Neural cell (in vitro differentiated cells): ENCODE data around the gene CREBRF. TPM values are rescaled to one million over a fixed set of nuclear protein-coding genes. Genes with fewer than 3 reads are reported as not detected.

Experiments
- H2AFZ ChIP-seq: fragments of 200-600, 300-800 bp; sonication (generic), shearing (Covaris generic); 2 replicates; pipeline ENCODE4 v1.6.0; 2014; ENCODE audit warnings: low read depth, mild to moderate bottlenecking, antibody characterized with exemption, low read length, moderate library complexity
- H3F3A ChIP-seq: fragments of 200-600 bp; shearing (Covaris generic); 2 replicates; pipeline ENCODE4 v1.6.1; 2016; ENCODE audit warnings: mild to moderate bottlenecking, moderate library complexity, mixed read lengths, antibody characterized with exemption, low read length; ENCODE audit not compliant: insufficient read depth, poor library complexity, severe bottlenecking
- H3K27ac ChIP-seq: fragments of 200-600, 300-800 bp; sonication (generic), shearing (Covaris generic); 2 replicates; pipeline ENCODE4 v1.5.1; 2014; ENCODE audit warnings: mild to moderate bottlenecking, low read length, moderate library complexity
- H3K27me3 ChIP-seq: fragments of 300-800, 200-600 bp; sonication (generic), shearing (Covaris generic); 2 replicates; pipeline ENCODE4 v1.6.0; 2014; ENCODE audit warnings: mild to moderate bottlenecking, low read depth, low read length, moderate library complexity; ENCODE audit not compliant: insufficient read depth
- H3K36me3 ChIP-seq: fragments of 300-800, 200-600 bp; sonication (generic), shearing (Covaris generic); 2 replicates; pipeline ENCODE4 v1.5.1; 2014; ENCODE audit warnings: mild to moderate bottlenecking, antibody characterized with exemption, low read length, moderate library complexity; ENCODE audit not compliant: insufficient read depth
- H3K4me2 ChIP-seq: fragments of 300-800, 200-600 bp; sonication (generic), shearing (Covaris generic); 2 replicates; pipeline ENCODE4 v1.6.0; 2014; ENCODE audit warnings: mild to moderate bottlenecking, low read length
- H3K4me3 ChIP-seq: fragments of 300-800, 200-600 bp; sonication (generic), shearing (Covaris generic); 2 replicates; pipeline ENCODE4 v1.5.1; 2014; ENCODE audit warnings: mild to moderate bottlenecking, low read length, moderate library complexity
- H3K79me2 ChIP-seq: fragments of 200-600 bp; shearing (Covaris generic); replicated peaks from 2 replicates; pipeline ENCODE4 v1.6.0; 2014; ENCODE audit warnings: mild to moderate bottlenecking, low read length, moderate library complexity; ENCODE audit not compliant: insufficient read depth
- H3K9ac ChIP-seq: fragments of 300-800, 200-600 bp; sonication (generic), shearing (Covaris generic); 2 replicates; pipeline ENCODE4 v1.6.1; 2016; ENCODE audit warnings: mild to moderate bottlenecking, low read length, mixed read lengths
- H3K9me2 ChIP-seq: fragments of 200-600 bp; shearing (Covaris generic); 2 replicates; pipeline ENCODE4 v1.6.1; 2016; ENCODE audit warnings: mild to moderate bottlenecking, low read length, mixed read lengths; ENCODE audit not compliant: insufficient read depth
- H3K9me3 ChIP-seq: fragments of 200-600, 300-800 bp; sonication (generic), shearing (Covaris generic); 2 replicates; pipeline ENCODE4 v1.6.1; 2016; ENCODE audit warnings: mild to moderate bottlenecking, mixed run types, low read length, moderate library complexity, mixed read lengths
- H4K20me1 ChIP-seq: fragments of 200-600 bp; shearing (Covaris generic); 2 replicates; pipeline ENCODE4 v1.6.1; 2016; ENCODE audit warnings: mild to moderate bottlenecking, mixed run types; ENCODE audit not compliant: insufficient read depth
- EP300 ChIP-seq: fragments of 450-650 bp; conservative IDR thresholded peaks from 2 replicates; pipeline ENCODE4 v1.6.1; 2014; ENCODE audit warnings: antibody characterized with exemption, mild to moderate bottlenecking, moderate library complexity; ENCODE audit not compliant: poor library complexity, severe bottlenecking
- EZH2 ChIP-seq: fragments of 200-600, 300-800 bp; shearing (Covaris generic), sonication (generic); IDR thresholded peaks from 2 replicates; pipeline ENCODE4 v1.6.1; 2014; ENCODE audit warnings: antibody characterized with exemption, low read length, borderline replicate concordance, mild to moderate bottlenecking; ENCODE audit not compliant: insufficient read depth, poor library complexity, severe bottlenecking
- MXI1 ChIP-seq: fragments of 450-650 bp; conservative IDR thresholded peaks from 2 replicates; pipeline ENCODE4 v1.6.1; 2014; ENCODE audit warnings: antibody characterized with exemption, mild to moderate bottlenecking; ENCODE audit not compliant: poor library complexity, severe bottlenecking
- POLR2AphosphoS5 ChIP-seq: IDR thresholded peaks from 2 replicates; pipeline ENCODE4 v1.6.1; 2012
- RAD21 ChIP-seq: fragments of 450-650 bp; conservative IDR thresholded peaks from 2 replicates; pipeline ENCODE4 v1.6.1; 2014; ENCODE audit warnings: antibody characterized with exemption, mild to moderate bottlenecking, moderate library complexity
- SMC3 ChIP-seq: fragments of 450-650 bp; conservative IDR thresholded peaks from 2 replicates; pipeline ENCODE4 v1.6.1; 2014; ENCODE audit warnings: antibody characterized with exemption, mild to moderate bottlenecking, moderate library complexity; ENCODE audit not compliant: poor library complexity
- TAF1 ChIP-seq: IDR thresholded peaks from 2 replicates; pipeline ENCODE4 v1.6.1; 2012; ENCODE audit warnings: low read depth
- polyA plus RNA-seq: library from polyadenylated mRNA; depleted of rRNA; stranded (reverse); fragments of >200 nt; gene quantifications from 2 replicates; pipeline ENCODE4 v1.2.3, GENCODE V29; 2014
- TF ChIP-seq, protein P1 (sequence below): IDR thresholded peaks from 2 replicates; pipeline ENCODE4 v1.6.1; 2012; ENCODE audit warnings: borderline replicate concordance
- TF ChIP-seq, protein P2 (sequence below): fragments of 450-650 bp; IDR thresholded peaks from 2 replicates; pipeline ENCODE4 v1.5.1; 2014; ENCODE audit warnings: antibody characterized with exemption, mild to moderate bottlenecking, moderate library complexity; ENCODE audit not compliant: poor library complexity, severe bottlenecking

Gene CREBRF
- polyA plus RNA-seq, 1 donor from 2014 or later = 9.3 TPM

DNA sequence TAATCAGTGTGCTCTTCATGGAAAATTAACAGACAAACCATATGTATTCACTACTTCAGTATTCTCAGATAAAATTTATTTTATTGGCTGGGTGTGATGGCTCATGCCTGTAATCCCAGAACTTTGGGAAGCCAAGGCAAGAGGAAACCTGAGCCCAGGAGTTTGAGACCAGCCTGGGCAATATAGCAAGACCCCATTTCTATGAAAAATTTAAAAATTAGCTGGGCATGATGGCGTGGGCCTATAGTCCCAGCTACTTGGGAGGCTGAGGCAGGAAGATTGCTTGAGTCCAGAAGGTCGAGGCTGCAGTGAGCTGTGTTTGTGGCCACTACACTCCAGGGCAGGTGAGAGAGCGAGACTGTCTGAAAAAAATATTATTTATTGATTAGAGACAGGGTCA is 23.4 kb upstream of the CREBRF start:
- Histone ChIP-seq H3K36me3 (no peaks in the 10 kb centered on the region), H3K27me3 (no peaks in the 10 kb centered on the region), H3K27ac (no peak overlapping the region), H3K9me2 (no peaks in the 10 kb centered on the region), H3K9me3 (no peaks in the 10 kb centered on the region), H3F3A (no peaks in the 10 kb centered on the region), H2AFZ (no peak overlapping the region), H3K79me2 (no peaks in the 10 kb centered on the region), H3K4me3 (no peak overlapping the region), H4K20me1 (no peaks in the 10 kb centered on the region), H3K4me2 (no peak overlapping the region), H3K9ac (no peak overlapping the region)
- no peak for TF ChIP-seq EZH2
- TF ChIP-seq RAD21 = no peak
- TF ChIP-seq, protein P1, sequence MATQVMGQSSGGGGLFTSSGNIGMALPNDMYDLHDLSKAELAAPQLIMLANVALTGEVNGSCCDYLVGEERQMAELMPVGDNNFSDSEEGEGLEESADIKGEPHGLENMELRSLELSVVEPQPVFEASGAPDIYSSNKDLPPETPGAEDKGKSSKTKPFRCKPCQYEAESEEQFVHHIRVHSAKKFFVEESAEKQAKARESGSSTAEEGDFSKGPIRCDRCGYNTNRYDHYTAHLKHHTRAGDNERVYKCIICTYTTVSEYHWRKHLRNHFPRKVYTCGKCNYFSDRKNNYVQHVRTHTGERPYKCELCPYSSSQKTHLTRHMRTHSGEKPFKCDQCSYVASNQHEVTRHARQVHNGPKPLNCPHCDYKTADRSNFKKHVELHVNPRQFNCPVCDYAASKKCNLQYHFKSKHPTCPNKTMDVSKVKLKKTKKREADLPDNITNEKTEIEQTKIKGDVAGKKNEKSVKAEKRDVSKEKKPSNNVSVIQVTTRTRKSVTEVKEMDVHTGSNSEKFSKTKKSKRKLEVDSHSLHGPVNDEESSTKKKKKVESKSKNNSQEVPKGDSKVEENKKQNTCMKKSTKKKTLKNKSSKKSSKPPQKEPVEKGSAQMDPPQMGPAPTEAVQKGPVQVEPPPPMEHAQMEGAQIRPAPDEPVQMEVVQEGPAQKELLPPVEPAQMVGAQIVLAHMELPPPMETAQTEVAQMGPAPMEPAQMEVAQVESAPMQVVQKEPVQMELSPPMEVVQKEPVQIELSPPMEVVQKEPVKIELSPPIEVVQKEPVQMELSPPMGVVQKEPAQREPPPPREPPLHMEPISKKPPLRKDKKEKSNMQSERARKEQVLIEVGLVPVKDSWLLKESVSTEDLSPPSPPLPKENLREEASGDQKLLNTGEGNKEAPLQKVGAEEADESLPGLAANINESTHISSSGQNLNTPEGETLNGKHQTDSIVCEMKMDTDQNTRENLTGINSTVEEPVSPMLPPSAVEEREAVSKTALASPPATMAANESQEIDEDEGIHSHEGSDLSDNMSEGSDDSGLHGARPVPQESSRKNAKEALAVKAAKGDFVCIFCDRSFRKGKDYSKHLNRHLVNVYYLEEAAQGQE = no peak
- TF ChIP-seq TAF1 = no peak
- TF ChIP-seq EP300 = no peak
- no peak for TF ChIP-seq SMC3
- no peak for TF ChIP-seq POLR2AphosphoS5
- TF ChIP-seq, protein P2, sequence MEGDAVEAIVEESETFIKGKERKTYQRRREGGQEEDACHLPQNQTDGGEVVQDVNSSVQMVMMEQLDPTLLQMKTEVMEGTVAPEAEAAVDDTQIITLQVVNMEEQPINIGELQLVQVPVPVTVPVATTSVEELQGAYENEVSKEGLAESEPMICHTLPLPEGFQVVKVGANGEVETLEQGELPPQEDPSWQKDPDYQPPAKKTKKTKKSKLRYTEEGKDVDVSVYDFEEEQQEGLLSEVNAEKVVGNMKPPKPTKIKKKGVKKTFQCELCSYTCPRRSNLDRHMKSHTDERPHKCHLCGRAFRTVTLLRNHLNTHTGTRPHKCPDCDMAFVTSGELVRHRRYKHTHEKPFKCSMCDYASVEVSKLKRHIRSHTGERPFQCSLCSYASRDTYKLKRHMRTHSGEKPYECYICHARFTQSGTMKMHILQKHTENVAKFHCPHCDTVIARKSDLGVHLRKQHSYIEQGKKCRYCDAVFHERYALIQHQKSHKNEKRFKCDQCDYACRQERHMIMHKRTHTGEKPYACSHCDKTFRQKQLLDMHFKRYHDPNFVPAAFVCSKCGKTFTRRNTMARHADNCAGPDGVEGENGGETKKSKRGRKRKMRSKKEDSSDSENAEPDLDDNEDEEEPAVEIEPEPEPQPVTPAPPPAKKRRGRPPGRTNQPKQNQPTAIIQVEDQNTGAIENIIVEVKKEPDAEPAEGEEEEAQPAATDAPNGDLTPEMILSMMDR = no peak

DNA sequence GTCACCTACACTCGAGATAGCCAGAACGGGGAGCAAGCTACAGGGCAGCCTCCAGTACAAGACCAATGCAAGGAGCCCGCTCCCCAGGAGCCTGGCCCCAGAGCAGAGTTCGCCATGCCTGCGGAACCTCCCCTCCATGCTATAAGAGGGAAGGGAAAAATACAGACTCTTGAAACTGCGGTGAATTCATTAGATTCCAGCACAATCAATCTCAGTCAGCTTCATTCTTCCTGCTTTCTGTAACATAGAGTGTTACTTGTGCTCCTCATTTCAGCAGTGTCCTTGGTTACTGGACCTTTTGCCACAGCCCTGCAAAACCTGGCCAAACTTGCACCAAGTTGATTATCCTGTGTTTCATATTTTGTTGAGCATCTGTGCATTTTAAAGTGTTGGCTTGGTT is 22.2 kb upstream of the CREBRF start:
- H4K20me1 ChIP-seq = no peaks in the 10 kb centered on the region
- no peak overlapping the region for H3K4me3 ChIP-seq
- no peak overlapping the region for H2AFZ ChIP-seq
- H3K9me2 ChIP-seq = no peaks in the 10 kb centered on the region
- H3K36me3 ChIP-seq = no peaks in the 10 kb centered on the region
- no peaks in the 10 kb centered on the region for H3F3A ChIP-seq
- no peaks in the 10 kb centered on the region for H3K79me2 ChIP-seq
- TF ChIP-seq MXI1 (no peak), EZH2 (no peak), EP300 (no peak), POLR2AphosphoS5 (no peak), TAF1 (no peak), RAD21 (no peak), SMC3 (no peak)
- TF ChIP-seq, protein P1 = no peak
- TF ChIP-seq, protein P2 = no peak
- H3K27me3 ChIP-seq = no peaks in the 10 kb centered on the region
- no peak overlapping the region for H3K9ac ChIP-seq
- no peak overlapping the region for H3K27ac ChIP-seq
- H3K9me3 ChIP-seq = no peaks in the 10 kb centered on the region
- H3K4me2 ChIP-seq = no peak overlapping the region
